Keratinocyte (primary cell): ENCODE measurements around the gene CHSY1.

Experiments used
- CTCF ChIP-seq, 3 experiments: IDR thresholded peaks in 1 of 3; conservative IDR thresholded peaks in 1 of 3; optimal IDR thresholded peaks in 1 of 3; 2 replicates in 2 of 3; 3 replicates in 1 of 3; pipeline versions ENCODE3 to v1.5.1; 2011; ENCODE audit warnings: low read length in 3 of 3, mild to moderate bottlenecking in 3 of 3, moderate library complexity in 2 of 3, control low read depth in 1 of 3, inconsistent platforms in 1 of 3; ENCODE audit not compliant: insufficient read depth in 2 of 3; ENCODE audit errors: extremely low read depth in 1 of 3
- EZH2 ChIP-seq: IDR thresholded peaks from one replicate; pipeline ENCODE4 v1.6.1; 2012; ENCODE audit warnings: inconsistent platforms, mild to moderate bottlenecking, low read length, moderate library complexity

- TF ChIP-seq EZH2, result no peak
- no peak for TF ChIP-seq CTCF (optimal IDR thresholded peaks at IDR 0.05 in 1 of 3, IDR thresholded peaks at IDR 0.05 in 1 of 3, conservative IDR thresholded peaks at IDR 0.05 in 1 of 3; ENCODE audit: extremely low read depth in 1 of 3, insufficient read depth in 2 of 3, low read length in 3 of 3)
Observed at GRCh38 chr15:101135532-101136166, 116.2 kb downstream of the CHSY1 start.
